PFSK-1 (cell line): ENCODE measurements around the gene LBR.

Source experiments
- FOXP2 ChIP-seq: optimal IDR thresholded peaks from 2 replicates; pipeline ENCODE3; 2011; ENCODE audit warnings: borderline replicate concordance, control low read depth, inconsistent platforms; ENCODE audit not compliant: insufficient read depth; ENCODE audit errors: extremely low read length, extremely low read depth
- POLR2AphosphoS5 ChIP-seq: IDR thresholded peaks from 2 replicates; pipeline ENCODE4 v1.6.1; 2012; ENCODE audit warnings: low read depth, mild to moderate bottlenecking, control low read depth, low read length, moderate library complexity
- SIN3A ChIP-seq: IDR thresholded peaks from 2 replicates; pipeline ENCODE4 v1.6.1; 2012; ENCODE audit warnings: mild to moderate bottlenecking, low read length, moderate library complexity, borderline replicate concordance; ENCODE audit not compliant: insufficient read depth
- TAF1 ChIP-seq: IDR thresholded peaks from 2 replicates; pipeline ENCODE4 v1.6.1; 2012; ENCODE audit warnings: low read length, control low read depth, borderline replicate concordance; ENCODE audit not compliant: insufficient read depth
- TF ChIP-seq, protein P1 (sequence below), 2 experiments: IDR thresholded peaks; 2 replicates each; pipeline versions ENCODE4 v1.6.1 to v1.8.0; 2011 to 2012; ENCODE audit warnings: low read depth in 2 of 2, low read length in 2 of 2, control low read depth in 1 of 2, inconsistent platforms in 1 of 2, mild to moderate bottlenecking in 1 of 2, moderate library complexity in 1 of 2; ENCODE audit not compliant: insufficient read depth in 1 of 2

LBR gene

DNA sequence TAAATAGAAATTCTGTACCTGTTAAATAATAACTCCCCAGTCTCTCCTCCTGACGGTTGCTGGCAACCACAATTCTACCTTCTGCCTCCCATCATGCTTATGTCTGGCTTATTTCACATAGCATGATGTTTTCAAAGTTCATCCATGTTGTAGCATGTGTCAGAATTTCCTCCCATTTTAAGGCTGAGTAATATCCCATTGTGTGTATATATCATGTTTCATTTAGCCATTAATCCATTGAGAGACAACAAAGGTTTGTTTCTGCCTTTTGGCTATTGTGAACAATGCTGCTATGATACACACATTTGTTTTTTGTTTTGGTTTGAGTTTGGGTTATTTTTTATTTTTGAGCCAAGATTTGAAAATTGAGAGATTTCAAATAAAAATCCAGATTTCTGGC is 72.0 kb downstream of the LBR start:
- TF ChIP-seq, protein P1, sequence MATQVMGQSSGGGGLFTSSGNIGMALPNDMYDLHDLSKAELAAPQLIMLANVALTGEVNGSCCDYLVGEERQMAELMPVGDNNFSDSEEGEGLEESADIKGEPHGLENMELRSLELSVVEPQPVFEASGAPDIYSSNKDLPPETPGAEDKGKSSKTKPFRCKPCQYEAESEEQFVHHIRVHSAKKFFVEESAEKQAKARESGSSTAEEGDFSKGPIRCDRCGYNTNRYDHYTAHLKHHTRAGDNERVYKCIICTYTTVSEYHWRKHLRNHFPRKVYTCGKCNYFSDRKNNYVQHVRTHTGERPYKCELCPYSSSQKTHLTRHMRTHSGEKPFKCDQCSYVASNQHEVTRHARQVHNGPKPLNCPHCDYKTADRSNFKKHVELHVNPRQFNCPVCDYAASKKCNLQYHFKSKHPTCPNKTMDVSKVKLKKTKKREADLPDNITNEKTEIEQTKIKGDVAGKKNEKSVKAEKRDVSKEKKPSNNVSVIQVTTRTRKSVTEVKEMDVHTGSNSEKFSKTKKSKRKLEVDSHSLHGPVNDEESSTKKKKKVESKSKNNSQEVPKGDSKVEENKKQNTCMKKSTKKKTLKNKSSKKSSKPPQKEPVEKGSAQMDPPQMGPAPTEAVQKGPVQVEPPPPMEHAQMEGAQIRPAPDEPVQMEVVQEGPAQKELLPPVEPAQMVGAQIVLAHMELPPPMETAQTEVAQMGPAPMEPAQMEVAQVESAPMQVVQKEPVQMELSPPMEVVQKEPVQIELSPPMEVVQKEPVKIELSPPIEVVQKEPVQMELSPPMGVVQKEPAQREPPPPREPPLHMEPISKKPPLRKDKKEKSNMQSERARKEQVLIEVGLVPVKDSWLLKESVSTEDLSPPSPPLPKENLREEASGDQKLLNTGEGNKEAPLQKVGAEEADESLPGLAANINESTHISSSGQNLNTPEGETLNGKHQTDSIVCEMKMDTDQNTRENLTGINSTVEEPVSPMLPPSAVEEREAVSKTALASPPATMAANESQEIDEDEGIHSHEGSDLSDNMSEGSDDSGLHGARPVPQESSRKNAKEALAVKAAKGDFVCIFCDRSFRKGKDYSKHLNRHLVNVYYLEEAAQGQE (IDR thresholded peaks at IDR 0.05; ENCODE audit: insufficient read depth in 1 of 2, low read depth in 2 of 2, low read length in 2 of 2), result no peak
- no peak for TF ChIP-seq POLR2AphosphoS5
- no peak for TF ChIP-seq FOXP2
- no peak for TF ChIP-seq SIN3A
- no peak for TF ChIP-seq TAF1

- TF ChIP-seq FOXP2 (no peak), SIN3A (no peak), POLR2AphosphoS5 (no peak), TAF1 (no peak)
- TF ChIP-seq, protein P1 (IDR thresholded peaks at IDR 0.05; ENCODE audit: insufficient read depth in 1 of 2, low read depth in 2 of 2, low read length in 2 of 2), result no peak
Measured at GRCh38 chr1:225354906-225355305, 72.9 kb downstream of the LBR start.
